HG02970 (cell line): ENCODE measurements around the gene ZNF747.
A peak's percentile ranks its signal among the peaks of the same experiment; 100 is the strongest.

Experiments used
- ATAC-seq: cut with Tn5 transposase; IDR thresholded peaks from one replicate; pipeline ENCODE4 v1.9.1; 2021; ENCODE audit warnings: mild to moderate bottlenecking, moderate library complexity, moderate number of reproducible peaks; ENCODE audit not compliant: unreplicated experiment, low FRiP score

Gene ZNF747

GRCh38 chr16:30534368-30535105 lies at the start of gene ZNF747:
ZNF747 (minus strand) TSS chr16:30534858; CDS start chr16:30534679, 179 bp downstream.
- ATAC-seq, result peak; percentile 51

- ATAC-seq, result no peak
Observed at GRCh38 chr16:30582611-30583340, 48.1 kb upstream of the ZNF747 start.

GRCh38 chr16:30581457-30581856 lies 46.8 kb upstream of the ZNF747 start:
- ATAC-seq, result no peak

- ATAC-seq, result no peak
Observed at GRCh38 chr16:30574678-30575077, 40.0 kb upstream of the ZNF747 start.

GRCh38 chr16:30571445-30572322 lies 37.0 kb upstream of the ZNF747 start, which contains the start of gene ZNF688:
ZNF688 (minus strand) TSS chr16:30571714; CDS start chr16:30571629, 85 bp downstream.
- peak; percentile 61 for ATAC-seq

- no peak for ATAC-seq
Observed at GRCh38 chr16:30570636-30571444, 36.2 kb upstream of the ZNF747 start.

GRCh38 chr16:30569746-30570635 lies 35.3 kb upstream of the ZNF747 start:
- no peak for ATAC-seq

- no peak for ATAC-seq
Observed at GRCh38 chr16:30569281-30569680, 34.6 kb upstream of the ZNF747 start.

GRCh38 chr16:30567991-30568638 lies 33.5 kb upstream of the ZNF747 start:
- no peak for ATAC-seq

GRCh38 chr16:30567160-30567990 lies 32.7 kb upstream of the ZNF747 start:
- no peak for ATAC-seq

GRCh38 chr16:30566531-30566930 lies 31.9 kb upstream of the ZNF747 start:
- ATAC-seq, result no peak

- ATAC-seq, result no peak
Observed at GRCh38 chr16:30565984-30566383, 31.3 kb upstream of the ZNF747 start.

- no peak for ATAC-seq
Observed at GRCh38 chr16:30565526-30565925, 30.9 kb upstream of the ZNF747 start.

- ATAC-seq, result no peak
Observed at GRCh38 chr16:30562021-30562420, 27.4 kb upstream of the ZNF747 start.

GRCh38 chr16:30561089-30561816 lies 26.6 kb upstream of the ZNF747 start:
- no peak for ATAC-seq

GRCh38 chr16:30559690-30560089 lies 25.0 kb upstream of the ZNF747 start:
- ATAC-seq, result no peak

GRCh38 chr16:30558789-30559377 lies 24.2 kb upstream of the ZNF747 start:
- no peak for ATAC-seq
